ENCODE results near the gene CHST13. TPM values are rescaled to one million over a fixed set of nuclear protein-coding genes. Genes with fewer than 3 reads are reported as not detected.

Gene CHST13
- total RNA-seq, 1 experiment from 2014 or later: not detected

GRCh38 chr3:126512026-126512425 lies 11.9 kb upstream of the CHST13 start:
- no peak overlapping the region for H3K27ac ChIP-seq (ENCODE audit: low read depth, low read length, poor library complexity, severe bottlenecking)
- intact Hi-C loops (cut with micrococcal nuclease; ENCODE audit: unreplicated experiment): no loop called here
- ChIA-PET POLR2A (ENCODE audit: low non-redundant PET) (no interaction called here), CTCF (no interaction called here)
- no TSS peak for BruUV-seq (replicated peaks)
- H3K9me3 ChIP-seq (ENCODE audit: low read depth, low read length, poor library complexity, severe bottlenecking): no peaks in the 10 kb centered on the region
- H3K4me3 ChIP-seq (ENCODE audit: low read depth, low read length, poor library complexity, severe bottlenecking): no peak overlapping the region
- DNase-seq (ENCODE audit: low spot score): no peak
- H3K36me3 ChIP-seq (ENCODE audit: insufficient read depth, low read length, poor library complexity, severe bottlenecking): no peaks in the 10 kb centered on the region
- H3K4me1 ChIP-seq (ENCODE audit: insufficient read depth, low read length, poor library complexity, severe bottlenecking): no peaks in the 10 kb centered on the region
- H3K27me3 ChIP-seq (replicated peaks; ENCODE audit: insufficient read depth, low read depth, low read length, poor library complexity): no peaks in the 10 kb centered on the region
- TF ChIP-seq EZH2 (IDR thresholded peaks at IDR 0.05; ENCODE audit: borderline replicate concordance, low read depth, low read length, poor library complexity, severe bottlenecking) (no peak), CTCF (conservative IDR thresholded peaks at IDR 0.05; ENCODE audit: low read depth, low read length) (no peak)

- Histone ChIP-seq H3K27ac (ENCODE audit: low read depth, low read length, poor library complexity, severe bottlenecking) (no peak overlapping the region), H3K27me3 (replicated peaks; ENCODE audit: insufficient read depth, low read depth, low read length, poor library complexity) (no peaks in the 10 kb centered on the region), H3K9me3 (ENCODE audit: low read depth, low read length, poor library complexity, severe bottlenecking) (no peaks in the 10 kb centered on the region), H3K4me1 (ENCODE audit: insufficient read depth, low read length, poor library complexity, severe bottlenecking) (no peaks in the 10 kb centered on the region), H3K4me3 (ENCODE audit: low read depth, low read length, poor library complexity, severe bottlenecking) (no peak overlapping the region), H3K36me3 (ENCODE audit: insufficient read depth, low read length, poor library complexity, severe bottlenecking) (no peaks in the 10 kb centered on the region)
- DNase-seq (ENCODE audit: low spot score): no peak
- POLR2A ChIA-PET (ENCODE audit: low non-redundant PET): no interaction called here
- TF ChIP-seq CTCF (conservative IDR thresholded peaks at IDR 0.05; ENCODE audit: low read depth, low read length) (no peak), EZH2 (IDR thresholded peaks at IDR 0.05; ENCODE audit: borderline replicate concordance, low read depth, low read length, poor library complexity, severe bottlenecking) (no peak)
- intact Hi-C loops (cut with micrococcal nuclease; ENCODE audit: unreplicated experiment): no loop called here
- CTCF ChIA-PET: interaction anchor here (0.7 kb wide), 1 partner anchor 9 kb away, joined by 3 read pairs; no protein-coding TSS in a partner anchor
- BruUV-seq (replicated peaks): no TSS peak
Observed at GRCh38 chr3:126512916-126513650, 10.9 kb upstream of the CHST13 start.

GRCh38 chr3:126514161-126514560 lies 9.8 kb upstream of the CHST13 start:
- Histone ChIP-seq H3K36me3 (ENCODE audit: insufficient read depth, low read length, poor library complexity, severe bottlenecking) (no peaks in the 10 kb centered on the region), H3K4me3 (ENCODE audit: low read depth, low read length, poor library complexity, severe bottlenecking) (no peak overlapping the region), H3K27ac (ENCODE audit: low read depth, low read length, poor library complexity, severe bottlenecking) (no peak overlapping the region), H3K9me3 (ENCODE audit: low read depth, low read length, poor library complexity, severe bottlenecking) (no peaks in the 10 kb centered on the region), H3K4me1 (ENCODE audit: insufficient read depth, low read length, poor library complexity, severe bottlenecking) (no peaks in the 10 kb centered on the region), H3K27me3 (replicated peaks; ENCODE audit: insufficient read depth, low read depth, low read length, poor library complexity) (no peaks in the 10 kb centered on the region)
- no peak for DNase-seq (ENCODE audit: low spot score)
- ChIA-PET CTCF (no interaction called here), POLR2A (ENCODE audit: low non-redundant PET) (interaction anchor here (0.7 kb wide), 1 partner anchor 454 kb away, joined by 4 read pairs; no protein-coding TSS in a partner anchor)
- intact Hi-C loops (cut with micrococcal nuclease; ENCODE audit: unreplicated experiment): no loop called here
- no TSS peak for BruUV-seq (replicated peaks)
- TF ChIP-seq EZH2 (IDR thresholded peaks at IDR 0.05; ENCODE audit: borderline replicate concordance, low read depth, low read length, poor library complexity, severe bottlenecking) (no peak), CTCF (conservative IDR thresholded peaks at IDR 0.05; ENCODE audit: low read depth, low read length) (no peak)

Measured in A673 (cell line).